IPS DF 4.7 (cell line): ENCODE measurements around the gene BRSK1.

Experiments used
- DNase-seq: peaks from one replicate; pipeline ENCODE4 v3.0.0-alpha.2; 2013; ENCODE audit warnings: low spot score; ENCODE audit errors: extremely low read depth

Gene BRSK1

DNA sequence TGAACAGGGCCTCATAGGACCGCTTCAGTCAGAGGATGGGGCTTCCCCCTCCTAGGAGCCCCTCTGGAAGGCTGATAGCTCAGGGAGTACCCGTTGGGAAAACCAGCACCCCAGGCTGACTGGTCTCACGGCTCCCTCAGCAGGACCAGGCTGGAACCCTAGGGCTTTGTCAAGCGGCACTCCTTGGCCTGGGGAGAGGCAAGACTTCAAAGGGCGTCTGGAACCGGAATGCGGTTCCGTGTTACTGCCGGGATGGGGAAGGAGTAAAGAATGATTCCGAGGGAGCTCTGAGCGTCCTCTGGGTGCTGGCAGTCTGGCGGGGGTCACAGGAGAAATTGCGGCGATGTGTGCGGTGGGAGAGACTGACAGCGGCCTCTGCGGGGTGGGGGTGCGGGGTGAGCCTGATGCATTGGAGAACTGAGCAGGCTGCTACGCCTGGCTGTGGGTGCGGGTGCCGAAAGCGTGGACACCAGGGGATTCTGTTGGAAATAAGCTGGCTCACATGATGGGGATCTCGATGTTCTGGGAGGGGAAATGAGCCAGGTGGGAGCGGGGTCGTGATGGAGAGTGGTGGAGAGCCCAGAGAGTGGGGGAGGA, 68.8 kb downstream of the BRSK1 start:
- no peak for DNase-seq

DNA sequence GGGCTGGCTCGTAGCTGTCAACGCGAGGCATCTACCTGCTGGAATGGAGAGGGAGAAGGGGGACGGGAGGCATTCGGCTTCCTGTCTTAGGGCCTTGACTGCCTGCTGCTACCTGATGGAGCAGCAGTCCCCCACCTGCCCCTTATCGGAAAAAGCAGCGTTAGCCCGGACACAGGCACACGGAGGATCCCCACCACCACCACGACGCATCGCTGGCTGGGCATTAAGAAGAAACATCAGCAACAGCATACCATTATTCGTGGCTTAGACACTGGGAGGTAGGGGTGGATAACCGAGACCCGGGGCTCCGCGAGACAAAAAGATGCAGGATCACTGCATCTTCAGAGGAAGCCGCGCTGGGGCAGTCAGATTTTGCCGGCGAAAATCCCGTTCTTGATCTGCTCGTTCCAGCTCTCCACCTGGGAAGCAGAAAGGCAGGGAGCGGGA, 69.6 kb downstream of the BRSK1 start:
- no peak for DNase-seq

DNA sequence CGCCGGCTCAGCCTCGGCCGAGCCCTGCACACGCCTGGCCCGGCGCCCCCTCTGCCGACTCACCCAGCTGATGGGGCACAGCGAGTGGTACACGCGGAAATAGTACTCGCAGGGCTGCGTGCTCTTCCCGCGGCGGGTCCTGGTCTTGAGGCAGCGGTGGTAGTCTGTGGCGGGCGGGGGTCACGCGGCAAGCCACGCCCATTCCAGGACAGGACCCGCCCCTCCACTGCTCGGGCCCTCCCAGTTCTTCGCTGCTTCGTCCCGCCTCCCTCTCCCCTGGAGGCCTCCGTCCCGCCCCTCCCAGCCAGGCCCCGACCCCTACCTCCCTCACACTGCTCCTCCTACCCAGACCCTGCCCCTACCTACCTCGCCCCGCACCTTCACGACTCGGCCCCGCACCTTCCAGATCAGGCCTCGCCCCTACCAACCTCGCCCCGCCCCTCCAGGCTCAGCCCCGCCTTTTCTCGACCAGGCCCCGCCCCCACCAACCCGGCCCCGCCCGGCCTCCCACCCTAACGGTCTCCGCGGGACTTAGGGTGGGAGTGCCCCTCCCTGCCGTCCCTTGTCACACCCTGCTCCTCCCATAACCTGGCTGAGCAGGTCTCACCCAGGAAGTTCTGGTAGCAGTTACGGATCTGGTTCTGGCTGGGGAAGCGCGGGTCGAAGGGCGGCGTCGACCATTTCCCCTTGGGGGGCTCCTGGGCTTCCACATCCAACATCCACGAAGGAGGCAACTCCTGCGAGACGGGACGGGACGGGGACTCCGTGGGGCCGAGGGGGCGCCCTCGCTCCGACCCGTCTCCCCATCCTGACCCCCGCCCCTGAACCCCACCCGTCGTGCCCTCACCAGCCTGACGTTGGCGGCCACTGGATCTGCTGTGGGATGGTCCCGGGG, 70.3 kb downstream of the BRSK1 start:
- DNase-seq: no peak

DNA sequence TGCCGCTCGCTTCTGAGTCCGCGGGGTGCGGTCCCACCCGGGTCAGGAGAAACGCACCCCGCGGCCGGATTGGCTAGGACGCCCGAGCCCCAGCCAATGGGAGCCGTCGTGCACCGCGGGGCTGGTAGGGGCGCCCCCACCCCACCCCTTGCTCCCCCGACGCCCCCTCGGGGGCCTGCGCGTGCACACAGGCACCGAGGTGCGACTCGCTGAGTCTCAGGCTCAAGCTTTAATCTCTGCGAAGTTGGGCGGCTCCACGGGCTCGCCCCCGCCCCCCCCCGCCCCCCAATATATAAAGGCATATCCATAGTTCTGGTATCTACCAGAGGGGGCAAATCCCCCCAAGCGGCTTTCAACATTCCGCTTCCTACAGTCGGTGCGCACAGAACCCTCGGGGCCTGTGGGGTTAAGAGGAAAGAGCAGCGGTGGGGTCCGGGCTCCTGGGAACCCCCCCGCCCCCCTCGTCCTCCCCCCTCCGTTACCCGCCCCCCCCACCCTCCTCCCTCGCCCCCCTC, 71.0 kb downstream of the BRSK1 start, which contains the start of gene COX6B2:
COX6B2 (minus strand) TSS at position 22 of the 515 bp plus-strand sequence. CDS start 198 bp downstream, outside the sequence.
- DNase-seq: no peak

DNA sequence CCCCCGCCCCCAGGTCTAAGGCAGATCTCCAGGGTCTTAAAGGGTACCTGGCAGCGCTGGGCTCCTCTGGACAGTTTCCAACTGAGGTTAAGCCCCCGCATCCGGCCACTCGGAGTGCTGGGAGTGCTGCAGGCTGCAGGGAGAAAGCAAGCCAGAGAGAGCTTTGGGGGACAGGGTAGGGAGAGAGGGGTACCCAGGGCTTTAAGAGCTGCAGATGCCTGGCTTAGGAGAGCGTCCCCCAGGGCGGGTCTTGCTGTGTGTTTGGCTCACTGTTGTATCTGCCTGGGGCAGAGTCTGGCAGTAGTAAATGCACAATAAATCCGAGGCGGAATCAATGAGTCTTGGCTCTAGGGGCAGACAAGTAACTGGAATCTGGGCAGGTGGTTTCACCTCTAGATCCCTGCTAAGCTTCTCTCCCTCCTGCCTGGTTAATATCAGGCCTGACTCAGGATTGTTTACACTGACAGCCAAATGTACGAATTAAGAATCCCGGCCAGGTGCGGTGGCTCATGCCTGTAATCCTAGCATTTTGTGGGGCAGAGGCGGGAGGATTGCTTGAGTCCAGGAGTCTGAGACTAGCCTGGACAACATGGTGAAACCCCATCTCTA, 71.5 kb downstream of the BRSK1 start:
- no peak for DNase-seq

DNA sequence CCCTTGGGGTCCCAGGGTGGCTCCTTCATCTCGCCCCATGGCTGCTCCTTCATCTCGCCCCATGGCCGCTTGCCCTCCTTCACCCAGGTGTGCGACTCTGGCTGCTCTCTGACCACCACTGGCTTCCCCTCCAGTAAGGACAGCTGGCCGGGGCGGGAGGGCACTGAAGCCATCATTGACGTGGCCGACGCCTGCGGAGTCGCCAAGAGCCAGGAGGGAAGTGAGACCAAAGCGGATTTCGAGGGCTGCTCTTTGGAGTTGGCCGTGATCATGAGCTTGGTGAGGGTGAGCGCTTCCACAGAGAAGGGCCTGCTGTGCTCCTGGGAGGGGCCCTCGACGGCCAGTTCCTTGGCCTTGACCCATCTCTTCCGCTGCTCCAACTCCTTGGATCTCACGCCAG, 74.7 kb downstream of the BRSK1 start:
- DNase-seq: no peak

DNA sequence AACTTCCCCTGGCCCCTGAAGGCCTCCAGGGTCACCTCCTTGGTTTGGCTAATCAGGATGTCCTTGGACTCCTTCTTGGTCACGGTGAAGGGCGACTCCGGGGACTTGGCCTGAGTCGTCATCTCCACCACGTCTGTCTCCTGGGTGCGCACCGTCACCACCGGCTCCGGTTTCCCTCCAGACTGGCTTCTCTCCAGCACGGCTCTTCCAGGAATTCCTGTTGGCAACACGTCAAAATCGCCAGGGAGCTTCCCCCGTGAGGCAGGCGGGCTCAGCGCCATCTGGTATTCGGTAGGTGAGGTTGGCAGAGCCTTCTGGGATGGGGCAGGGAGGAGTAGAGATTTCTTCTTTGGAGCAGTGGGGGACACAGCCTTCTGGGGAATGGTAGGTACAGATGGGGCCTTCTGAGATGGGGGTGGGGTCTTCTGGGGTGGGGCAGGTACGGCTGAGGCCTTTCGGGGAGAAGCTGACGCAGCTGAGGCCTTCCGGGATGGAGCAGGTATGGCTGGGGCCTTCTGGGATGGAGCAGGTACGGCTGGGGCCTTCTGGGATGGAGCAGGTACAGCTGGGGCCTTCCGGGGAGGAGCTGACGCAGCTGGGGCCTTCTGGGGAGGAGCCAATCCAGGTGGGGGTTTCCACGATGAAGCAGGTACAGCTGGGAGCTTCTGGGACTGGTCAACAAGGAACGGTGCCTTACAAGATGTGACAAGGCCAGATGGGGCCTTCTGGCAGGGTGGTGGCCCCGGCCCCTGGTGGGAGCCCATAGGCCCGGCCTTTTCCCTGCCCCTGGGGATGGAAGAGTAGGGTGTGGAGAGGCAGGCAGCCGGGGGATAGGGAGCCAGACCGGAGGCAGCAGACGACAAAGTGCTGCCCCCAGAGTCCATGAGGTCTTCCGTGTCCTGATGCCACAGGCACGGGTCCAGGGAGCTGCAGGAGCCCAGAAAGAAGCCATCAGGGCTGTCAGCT, 75.4 kb downstream of the BRSK1 start:
- no peak for DNase-seq

DNA sequence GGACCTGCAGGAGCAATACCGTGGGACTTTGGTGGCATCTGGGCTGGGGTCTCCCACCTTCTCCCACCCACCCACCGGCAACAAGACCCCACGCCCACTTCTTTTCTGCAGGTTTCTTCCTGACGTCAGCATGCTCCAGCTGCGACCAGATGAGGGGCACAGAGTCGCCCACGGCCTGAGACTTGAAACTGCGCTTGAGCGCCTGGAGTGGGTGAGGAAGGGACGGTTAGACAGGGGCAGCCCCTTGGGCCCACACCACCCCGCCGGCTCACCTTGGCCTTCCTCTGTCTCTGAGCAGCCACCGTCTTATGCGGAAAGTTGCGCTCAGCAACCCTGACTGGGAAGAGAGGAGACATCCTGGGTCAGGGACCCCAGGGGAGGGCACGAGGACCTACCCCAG, 77.1 kb downstream of the BRSK1 start:
- DNase-seq: no peak
